Thyroid gland (tissue), 4 donors: ENCODE data around the gene EIF4G1.

ENCODE experiments used
- POLR2A ChIP-seq, 2 donors: fragments of 450-650 bp; IDR thresholded peaks; one replicate each; pipeline ENCODE4 v1.6.1; 2017; ENCODE audit warnings: antibody characterized with exemption in 2 of 2, mild to moderate bottlenecking in 2 of 2, moderate library complexity in 1 of 2
- TF ChIP-seq, protein P1 (sequence below), 6 experiments: fragments of 200-600 bp in 3 of 6; fragments of 450-650 bp in 3 of 6; sonication (generic) in 3 of 6; IDR thresholded peaks; one replicate each; pipeline ENCODE4 v1.5.1; 2016 to 2019; ENCODE audit warnings: antibody characterized with exemption in 6 of 6, mild to moderate bottlenecking in 2 of 6, inconsistent platforms in 1 of 6, moderate library complexity in 1 of 6

- TF ChIP-seq, protein P1, sequence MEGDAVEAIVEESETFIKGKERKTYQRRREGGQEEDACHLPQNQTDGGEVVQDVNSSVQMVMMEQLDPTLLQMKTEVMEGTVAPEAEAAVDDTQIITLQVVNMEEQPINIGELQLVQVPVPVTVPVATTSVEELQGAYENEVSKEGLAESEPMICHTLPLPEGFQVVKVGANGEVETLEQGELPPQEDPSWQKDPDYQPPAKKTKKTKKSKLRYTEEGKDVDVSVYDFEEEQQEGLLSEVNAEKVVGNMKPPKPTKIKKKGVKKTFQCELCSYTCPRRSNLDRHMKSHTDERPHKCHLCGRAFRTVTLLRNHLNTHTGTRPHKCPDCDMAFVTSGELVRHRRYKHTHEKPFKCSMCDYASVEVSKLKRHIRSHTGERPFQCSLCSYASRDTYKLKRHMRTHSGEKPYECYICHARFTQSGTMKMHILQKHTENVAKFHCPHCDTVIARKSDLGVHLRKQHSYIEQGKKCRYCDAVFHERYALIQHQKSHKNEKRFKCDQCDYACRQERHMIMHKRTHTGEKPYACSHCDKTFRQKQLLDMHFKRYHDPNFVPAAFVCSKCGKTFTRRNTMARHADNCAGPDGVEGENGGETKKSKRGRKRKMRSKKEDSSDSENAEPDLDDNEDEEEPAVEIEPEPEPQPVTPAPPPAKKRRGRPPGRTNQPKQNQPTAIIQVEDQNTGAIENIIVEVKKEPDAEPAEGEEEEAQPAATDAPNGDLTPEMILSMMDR (IDR thresholded peaks at IDR 0.05) = no peak
- TF ChIP-seq POLR2A (IDR thresholded peaks at IDR 0.05) = no peak
These were observed 20.9 kb downstream of the EIF4G1 start for GRCh38 chr3:184335291-184335660.
